Superior temporal gyrus (tissue), 1 donor: Measurements from ENCODE around the gene BANF2.

ENCODE experiments used
- DNase-seq: peaks from one replicate; pipeline ENCODE4 v3.0.0-alpha.2; 2016; ENCODE audit errors: extremely low spot score

BANF2 gene

DNA sequence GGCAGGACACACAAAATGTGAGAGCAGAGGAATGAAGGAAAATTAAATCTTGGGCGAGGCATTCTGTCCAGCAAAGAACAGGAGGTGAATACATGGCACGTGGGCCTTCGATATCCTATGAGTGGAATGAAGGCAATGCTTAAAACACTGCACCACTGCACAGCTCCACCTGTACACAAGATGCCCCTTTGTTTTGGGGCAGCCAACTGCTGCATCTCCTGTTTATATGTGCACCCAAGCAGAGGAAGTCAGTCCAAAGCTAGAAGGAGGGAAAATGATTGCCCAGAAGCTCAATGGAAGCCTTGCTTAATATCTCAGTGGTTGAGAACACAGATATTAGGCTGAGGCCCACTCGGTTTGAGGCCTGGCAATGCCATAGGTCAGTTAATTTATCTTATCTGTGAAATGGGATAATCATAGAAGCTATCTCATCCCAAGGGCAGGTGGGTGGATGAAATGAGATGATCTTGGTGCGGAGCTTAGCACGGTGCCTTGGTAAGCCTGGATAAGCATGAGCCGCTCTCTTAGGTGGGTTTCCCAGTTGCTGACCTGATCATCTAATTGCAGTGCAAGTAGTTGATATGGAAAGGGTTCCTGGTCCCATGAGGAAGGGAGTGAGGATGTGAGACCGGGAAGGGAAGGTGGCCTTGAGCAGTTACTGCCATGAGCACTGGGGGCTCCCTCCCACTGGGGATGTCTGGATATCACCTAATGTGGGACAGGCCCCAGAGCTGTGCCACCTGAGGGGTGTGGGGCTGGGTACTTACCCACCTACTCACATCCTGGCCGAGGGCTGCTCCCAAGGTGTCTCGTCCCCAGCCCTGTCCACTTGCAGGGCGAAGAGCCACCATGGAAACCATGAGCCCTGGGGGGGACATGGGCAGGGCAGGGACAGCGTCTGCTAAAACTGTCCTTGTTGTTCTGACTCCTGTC lies 9.9 kb downstream of the BANF2 start:
- no peak for DNase-seq

DNA sequence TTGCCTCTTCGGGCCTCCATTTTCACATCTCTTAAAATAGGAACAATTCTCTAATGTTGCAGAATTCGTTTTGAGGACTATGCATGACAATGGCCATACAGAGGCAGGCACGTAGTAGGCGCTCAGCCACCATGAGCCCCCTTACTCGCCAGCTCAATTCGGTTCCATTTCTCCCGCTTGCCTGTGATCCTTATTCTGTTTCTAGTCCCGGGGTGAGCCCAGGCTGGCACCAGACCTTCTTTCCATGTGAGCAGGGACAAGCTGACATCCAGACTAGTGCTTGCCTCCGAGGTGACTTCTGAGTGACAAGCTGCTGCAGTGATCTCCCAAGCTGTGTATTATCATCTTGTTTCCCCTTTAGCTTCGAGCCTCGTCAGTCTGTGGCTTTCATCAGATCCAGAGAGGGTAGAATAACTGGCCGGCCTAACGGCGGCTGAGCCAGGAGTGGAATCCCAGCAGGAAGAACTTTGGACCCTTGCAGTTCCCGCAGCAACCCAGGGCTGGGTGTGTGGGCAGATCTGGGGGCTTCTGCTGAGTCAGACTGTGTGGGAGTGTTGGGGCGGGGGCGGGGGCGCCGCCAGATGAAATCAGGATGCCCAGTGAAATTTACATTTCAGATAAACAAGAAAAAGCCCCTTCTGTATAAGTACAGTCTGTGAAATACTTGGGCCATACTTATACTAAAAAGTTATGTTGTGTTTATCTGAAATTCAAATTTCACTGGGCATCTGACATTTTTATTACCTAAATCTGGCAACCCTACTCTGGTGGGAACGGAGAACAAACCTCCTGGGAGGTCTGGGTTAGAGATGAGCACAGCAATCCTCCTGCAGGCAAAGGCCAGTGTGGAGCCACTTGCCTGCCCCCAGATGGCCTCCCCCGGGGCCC lies 10.9 kb downstream of the BANF2 start:
- DNase-seq, result no peak

DNA sequence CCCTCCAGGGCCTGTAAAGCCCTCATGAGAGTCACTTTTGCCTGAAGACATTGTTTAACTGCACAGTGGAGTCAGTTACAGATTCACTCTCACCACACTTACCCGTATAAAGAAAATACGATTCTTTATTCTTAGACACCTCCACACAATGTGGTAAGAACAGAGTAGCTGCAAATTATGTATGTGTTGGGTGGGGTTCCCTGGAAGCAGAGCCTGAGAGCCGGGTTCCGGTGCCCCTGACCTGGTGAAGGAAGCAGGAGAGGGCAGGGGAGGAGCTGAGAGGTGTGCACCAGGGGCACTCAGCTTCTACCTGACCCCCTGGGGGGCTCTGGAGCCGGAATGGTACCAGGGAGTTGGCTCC lies 11.5 kb downstream of the BANF2 start:
- DNase-seq, result no peak

GRCh38 chr20:17712201-17712600 lies 12.4 kb downstream of the BANF2 start:
- no peak for DNase-seq

DNA sequence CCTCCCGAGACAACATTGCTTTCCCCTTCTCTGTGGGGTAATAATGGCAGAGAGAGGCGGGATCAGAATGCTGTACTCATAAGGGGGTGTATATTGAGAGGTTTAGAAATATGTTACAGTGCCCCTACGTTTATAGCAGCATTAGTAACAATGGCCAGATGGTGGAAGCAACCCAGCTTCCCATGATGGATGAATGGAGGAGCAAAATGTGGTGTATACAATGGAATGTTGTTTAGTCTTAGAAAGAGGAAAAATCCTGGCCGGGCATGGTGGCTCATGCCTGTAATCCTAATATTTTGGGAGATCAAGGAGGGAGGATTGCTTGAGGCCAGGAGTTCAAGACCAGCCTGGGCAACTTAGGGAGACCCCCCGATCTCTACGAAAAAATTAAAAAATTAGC lies 12.9 kb downstream of the BANF2 start:
- DNase-seq, result no peak

DNA sequence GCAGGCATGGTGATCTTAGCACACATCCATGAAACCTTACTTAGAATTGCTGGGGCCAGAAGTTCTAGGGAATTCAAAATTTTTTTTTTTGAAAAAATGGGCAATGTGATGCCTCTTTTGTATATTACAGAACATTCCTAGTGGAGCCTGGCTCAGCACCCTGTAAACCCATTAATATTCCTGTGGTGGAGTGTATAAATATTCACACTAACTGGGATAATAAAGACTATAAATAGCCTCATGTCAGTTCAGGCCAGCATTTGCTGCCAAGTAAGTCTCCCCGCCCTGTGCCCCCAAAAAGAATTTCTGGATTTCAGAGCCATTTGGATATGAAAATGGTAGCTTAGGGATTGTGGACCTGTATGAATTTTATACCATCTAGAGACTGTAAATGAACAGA lies 14.8 kb downstream of the BANF2 start:
- no peak for DNase-seq

DNA sequence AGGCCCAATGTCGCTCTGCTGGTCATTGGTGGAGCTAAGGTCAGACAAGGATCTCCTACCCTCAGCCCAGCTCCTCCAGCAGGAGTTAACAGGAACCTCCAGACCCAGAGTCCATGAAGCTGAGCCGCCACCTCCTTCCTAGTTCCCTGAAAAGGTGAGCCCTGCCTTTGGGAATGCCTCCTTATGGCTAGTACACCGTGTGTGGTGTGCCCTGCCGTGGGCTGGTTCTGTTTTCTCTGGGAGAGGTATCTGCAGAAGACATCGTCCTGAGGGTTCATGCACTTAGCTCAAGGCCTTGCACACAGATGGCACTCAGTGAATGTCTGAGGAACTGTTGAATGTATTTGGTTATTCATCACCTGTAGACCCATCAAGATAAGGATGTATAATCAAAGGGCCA lies 15.3 kb downstream of the BANF2 start:
- no peak for DNase-seq

GRCh38 chr20:17716331-17716730 lies 16.6 kb downstream of the BANF2 start:
- DNase-seq, result no peak

DNA sequence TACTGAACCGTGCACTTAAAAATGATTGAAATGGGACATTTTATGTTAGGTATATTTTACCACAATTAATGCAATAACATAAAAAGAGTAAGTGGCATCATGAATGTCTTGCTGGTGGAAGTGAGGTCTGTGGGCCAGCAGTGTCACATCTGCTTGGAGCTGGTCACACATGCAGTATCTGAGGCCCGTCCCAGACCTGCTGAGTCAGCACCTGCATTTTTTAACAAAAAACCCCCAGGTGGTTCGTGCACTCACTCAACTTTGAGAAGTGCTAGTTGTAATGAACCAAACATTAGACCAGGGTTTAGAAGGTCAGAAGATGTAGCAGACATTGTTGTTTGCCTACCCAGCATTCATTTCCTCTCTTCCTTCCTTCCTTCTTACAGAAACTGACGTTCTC lies 21.0 kb downstream of the BANF2 start:
- no peak for DNase-seq

- DNase-seq, result peak; percentile 21
Observed at GRCh38 chr20:17721802-17722486, 22.2 kb downstream of the BANF2 start.

- no peak for DNase-seq
Observed at GRCh38 chr20:17722493-17723300, 22.9 kb downstream of the BANF2 start.

DNA sequence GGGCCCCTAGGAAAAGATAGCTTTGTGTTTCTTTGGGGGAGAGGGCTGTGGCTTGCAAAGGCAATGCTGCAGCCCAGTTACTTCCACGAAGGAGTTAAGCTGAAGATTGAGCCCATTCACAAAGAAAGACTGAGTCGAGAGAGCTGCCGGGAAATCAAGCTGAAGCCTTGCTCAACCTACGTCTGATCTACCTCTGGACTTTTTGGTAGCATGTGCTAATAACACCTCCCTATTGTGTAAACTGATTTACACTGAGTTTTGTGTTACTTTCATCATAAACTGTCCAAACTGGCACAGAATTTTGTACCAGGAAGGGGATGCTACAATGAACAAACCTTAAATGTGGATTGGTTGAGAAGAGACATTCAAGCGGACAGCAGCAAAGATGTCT lies 23.5 kb downstream of the BANF2 start:
- DNase-seq, result no peak

GRCh38 chr20:17725094-17725835 lies 25.5 kb downstream of the BANF2 start:
- no peak for DNase-seq

DNA sequence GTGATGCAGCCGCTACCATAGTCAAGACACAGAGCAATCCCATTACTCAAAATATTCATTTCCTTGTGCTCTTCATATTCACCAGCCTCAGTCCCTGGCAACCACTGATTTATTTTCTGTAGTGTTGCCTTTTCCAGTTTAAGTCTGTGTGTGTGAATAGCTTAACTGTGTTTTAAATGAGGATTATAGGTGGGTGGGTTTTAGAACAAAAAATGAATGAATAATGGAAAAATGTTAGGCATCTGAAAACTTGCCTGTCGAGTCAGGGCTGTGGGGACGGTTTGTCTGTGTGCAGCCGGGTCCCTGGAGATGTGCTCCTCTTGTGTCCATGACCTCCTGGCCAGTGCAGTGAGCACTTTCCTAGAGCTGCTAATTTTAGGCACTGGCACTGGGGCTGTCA lies 27.1 kb downstream of the BANF2 start:
- no peak for DNase-seq

DNA sequence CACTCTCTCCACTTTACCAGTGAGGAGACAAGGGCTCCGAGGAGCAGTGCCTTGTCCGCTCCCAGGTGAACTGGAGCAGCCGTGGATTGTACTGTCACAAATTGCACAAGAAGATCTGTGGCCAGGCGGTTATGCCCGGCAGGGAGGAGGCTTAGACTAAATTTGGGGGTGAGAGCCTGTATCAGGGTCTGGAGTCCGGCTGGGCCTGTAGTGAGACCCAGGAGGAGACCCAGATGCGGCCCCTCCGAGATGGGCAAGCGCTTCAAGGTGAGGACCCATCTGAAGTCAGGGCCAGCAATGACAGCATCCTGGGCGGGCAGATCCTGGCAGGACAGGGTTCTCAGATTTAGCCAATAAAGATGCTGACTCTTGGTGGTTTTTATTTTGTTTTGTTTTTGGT lies 27.6 kb downstream of the BANF2 start:
- no peak for DNase-seq

DNA sequence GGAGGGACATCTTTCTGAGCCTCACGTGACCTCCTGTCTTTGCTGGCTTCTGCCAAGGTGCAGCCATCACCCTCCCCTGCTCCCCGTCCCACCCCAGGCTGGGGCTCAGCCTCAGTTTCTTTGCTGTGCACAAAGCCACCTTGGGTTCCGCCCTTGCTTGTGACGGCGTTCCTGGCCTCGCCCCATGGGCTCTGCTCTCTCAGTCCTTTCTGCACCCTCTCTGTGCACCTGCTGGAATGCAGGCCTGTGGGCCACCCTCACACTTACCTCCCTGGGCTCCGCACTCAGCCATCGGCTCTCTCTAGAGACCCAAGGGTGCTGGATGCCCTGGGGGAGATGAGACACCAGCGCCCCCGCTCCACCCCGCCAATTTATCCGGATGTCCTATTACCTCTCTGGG lies 28.3 kb downstream of the BANF2 start:
- no peak for DNase-seq

DNA sequence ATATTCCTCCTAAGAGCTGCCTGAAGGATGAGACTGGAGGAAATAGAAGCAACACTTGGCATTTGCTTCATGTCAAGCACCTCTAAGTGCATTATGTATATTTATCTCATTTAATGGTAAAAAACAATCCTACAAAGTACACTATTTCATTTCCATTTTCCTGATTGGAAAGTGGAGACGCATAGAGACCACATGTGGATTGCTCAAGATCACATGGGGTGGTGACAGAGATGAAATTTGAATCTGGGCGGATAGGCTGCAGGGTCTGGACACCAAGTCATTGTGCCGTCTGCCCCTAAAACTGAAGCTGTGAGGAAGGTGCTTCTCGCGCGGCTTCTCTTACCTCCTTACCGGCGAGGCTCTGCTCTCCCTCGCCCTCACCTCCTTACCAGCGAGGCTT lies 30.3 kb downstream of the BANF2 start:
- DNase-seq, result no peak

GRCh38 chr20:17731233-17731632 lies 31.5 kb downstream of the BANF2 start:
- no peak for DNase-seq

DNA sequence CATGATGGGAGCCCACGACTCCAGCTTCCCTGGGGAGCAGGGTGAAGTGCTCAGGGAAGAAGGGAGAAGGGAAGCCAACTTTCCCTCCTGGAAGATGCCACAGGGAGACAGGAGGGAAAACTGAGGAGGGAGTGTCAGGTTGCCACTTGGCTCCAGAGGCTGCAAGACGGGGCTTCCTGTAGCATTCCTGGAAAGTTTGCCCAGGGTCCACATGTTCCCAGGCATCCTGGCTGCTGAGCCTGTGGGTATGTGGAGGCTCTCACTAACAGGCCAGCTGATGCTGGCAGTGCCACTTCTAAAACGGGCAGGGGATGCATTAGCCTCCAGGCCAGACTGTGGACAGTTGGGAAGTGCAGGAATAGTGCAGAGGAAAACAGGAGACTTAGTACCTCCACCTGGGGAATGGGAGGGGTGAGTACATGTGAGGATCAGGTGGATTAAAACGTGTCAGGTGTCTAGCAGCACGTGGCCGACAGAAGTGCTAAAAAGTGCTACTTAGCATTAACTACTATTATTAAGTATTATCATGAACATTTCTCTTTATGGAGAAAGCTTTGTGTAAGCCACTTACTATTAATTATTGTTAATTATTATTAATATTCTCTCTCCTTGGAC lies 33.2 kb downstream of the BANF2 start:
- no peak for DNase-seq

GRCh38 chr20:17733767-17734304 lies 34.1 kb downstream of the BANF2 start:
- DNase-seq, result no peak
